Measurements from ENCODE around the gene CFAP221.

GRCh38 chr2:119511989-119512388 is 32.3 kb upstream of the CFAP221 start:
- TF ChIP-seq STAT1 (IDR thresholded peaks at IDR 0.05; ENCODE audit: unreplicated experiment) (no peak), CTCF (conservative IDR thresholded peaks at IDR 0.05; ENCODE audit: low read depth in 2 of 2) (no peak)

Data from GM23338 (cell line).